ENCODE data around the gene ARPC1B.

The ARPC1B gene

GRCh38 chr7:99393355-99394187 lies 19.0 kb downstream of the ARPC1B start:
- no peak for DNase-seq (ENCODE audit: insufficient read length, low spot score)
- no peak for FAIRE-seq
- TF ChIP-seq POLR2A (IDR thresholded peaks at IDR 0.05; ENCODE audit: low read depth, low read length) (peak; percentile 34; the same call in 1 of the 2 replicates), SPI1 (IDR thresholded peaks at IDR 0.05; ENCODE audit: low read depth, low read length) (no peak), POLR2AphosphoS5 (IDR thresholded peaks at IDR 0.05; ENCODE audit: low read depth, low read length) (no peak; the same call in 1 of the 2 replicates), POU2F2 (IDR thresholded peaks at IDR 0.05; ENCODE audit: low read depth, low read length) (no peak)

- DNase-seq (ENCODE audit: insufficient read length, low spot score) = no peak
- FAIRE-seq = no peak
- TF ChIP-seq TAF1 (IDR thresholded peaks at IDR 0.05; ENCODE audit: low read depth, low read length) (no peak), SPI1 (IDR thresholded peaks at IDR 0.05; ENCODE audit: low read depth, low read length) (no peak), POLR2AphosphoS5 (IDR thresholded peaks at IDR 0.05; ENCODE audit: low read depth, low read length) (no peak; the same call in 1 of the 2 replicates), POLR2A (IDR thresholded peaks at IDR 0.05; ENCODE audit: low read depth, low read length) (no peak), POU2F2 (IDR thresholded peaks at IDR 0.05; ENCODE audit: low read depth, low read length) (no peak), PAX5 (IDR thresholded peaks at IDR 0.05; ENCODE audit: insufficient read depth, low read length, severe bottlenecking) (no peak)
Observed at GRCh38 chr7:99394188-99394502, 19.6 kb downstream of the ARPC1B start.

- peak; percentile 9 for FAIRE-seq
- TF ChIP-seq POLR2AphosphoS5 (IDR thresholded peaks at IDR 0.05; ENCODE audit: low read depth, low read length) (0 out of 2 replicates have a peak, but pooled peaks have one; percentile 1), TAF1 (IDR thresholded peaks at IDR 0.05; ENCODE audit: low read depth, low read length) (no peak), POLR2A (IDR thresholded peaks at IDR 0.05; ENCODE audit: low read depth, low read length) (peak; percentile 6; the same call in 1 of the 2 replicates), PAX5 (IDR thresholded peaks at IDR 0.05; ENCODE audit: insufficient read depth, low read length, severe bottlenecking) (no peak), POU2F2 (IDR thresholded peaks at IDR 0.05; ENCODE audit: low read depth, low read length) (no peak), SPI1 (IDR thresholded peaks at IDR 0.05; ENCODE audit: low read depth, low read length) (no peak)
- no peak for DNase-seq (ENCODE audit: insufficient read length, low spot score)
Observed at GRCh38 chr7:99395616-99396327, 21.2 kb downstream of the ARPC1B start.

GRCh38 chr7:99396418-99397296 lies 22.1 kb downstream of the ARPC1B start:
- DNase-seq (ENCODE audit: insufficient read length, low spot score) (no peak), FAIRE-seq (no peak)
- TF ChIP-seq POLR2AphosphoS5 (IDR thresholded peaks at IDR 0.05; ENCODE audit: low read depth, low read length) (no peak; the same call in 1 of the 2 replicates), TAF1 (IDR thresholded peaks at IDR 0.05; ENCODE audit: low read depth, low read length) (no peak), POU2F2 (IDR thresholded peaks at IDR 0.05; ENCODE audit: low read depth, low read length) (no peak), PAX5 (IDR thresholded peaks at IDR 0.05; ENCODE audit: insufficient read depth, low read length, severe bottlenecking) (no peak), POLR2A (IDR thresholded peaks at IDR 0.05; ENCODE audit: low read depth, low read length) (no peak), SPI1 (IDR thresholded peaks at IDR 0.05; ENCODE audit: low read depth, low read length) (no peak)

- DNase-seq (ENCODE audit: insufficient read length, low spot score) (no peak), FAIRE-seq (no peak)
- TF ChIP-seq POU2F2 (IDR thresholded peaks at IDR 0.05; ENCODE audit: low read depth, low read length) (peak; percentile 36; the same call in 1 of the 2 replicates), POLR2AphosphoS5 (IDR thresholded peaks at IDR 0.05; ENCODE audit: low read depth, low read length) (peak; percentile 80), PAX5 (IDR thresholded peaks at IDR 0.05; ENCODE audit: insufficient read depth, low read length, severe bottlenecking) (no peak), POLR2A (IDR thresholded peaks at IDR 0.05; ENCODE audit: low read depth, low read length) (peak; percentile 48; the same call in 1 of the 2 replicates)
Observed at GRCh38 chr7:99397297-99397983, 22.9 kb downstream of the ARPC1B start.

- FAIRE-seq = no peak
- TF ChIP-seq PAX5 (IDR thresholded peaks at IDR 0.05; ENCODE audit: insufficient read depth, low read length, severe bottlenecking) (no peak), POLR2A (IDR thresholded peaks at IDR 0.05; ENCODE audit: low read depth, low read length) (0 out of 2 replicates have a peak, but pooled peaks have one; percentile 33)
Observed at GRCh38 chr7:99398891-99399445, 24.4 kb downstream of the ARPC1B start.

GRCh38 chr7:99399597-99399996 lies 25.1 kb downstream of the ARPC1B start:
- DNase-seq (ENCODE audit: insufficient read length, low spot score) (no peak), FAIRE-seq (no peak)
- TF ChIP-seq POLR2A (IDR thresholded peaks at IDR 0.05; ENCODE audit: low read depth, low read length) (no peak), POU2F2 (IDR thresholded peaks at IDR 0.05; ENCODE audit: low read depth, low read length) (no peak), PAX5 (IDR thresholded peaks at IDR 0.05; ENCODE audit: insufficient read depth, low read length, severe bottlenecking) (no peak), SPI1 (IDR thresholded peaks at IDR 0.05; ENCODE audit: low read depth, low read length) (no peak), TAF1 (IDR thresholded peaks at IDR 0.05; ENCODE audit: low read depth, low read length) (no peak), POLR2AphosphoS5 (IDR thresholded peaks at IDR 0.05; ENCODE audit: low read depth, low read length) (no peak; the same call in 1 of the 2 replicates)

More at GRCh38 chr7:99398891-99399445, 24.4 kb downstream of the ARPC1B start:
- no peak for DNase-seq (ENCODE audit: insufficient read length, low spot score)

- no peak for TF ChIP-seq PAX5 (IDR thresholded peaks at IDR 0.05; ENCODE audit: insufficient read depth, low read length, severe bottlenecking)
- TF ChIP-seq TAF1 (IDR thresholded peaks at IDR 0.05; ENCODE audit: low read depth, low read length) = no peak
- TF ChIP-seq POU2F2 (IDR thresholded peaks at IDR 0.05; ENCODE audit: low read depth, low read length) = no peak
- TF ChIP-seq POLR2A (IDR thresholded peaks at IDR 0.05; ENCODE audit: low read depth, low read length) = no peak
- TF ChIP-seq POLR2AphosphoS5 (IDR thresholded peaks at IDR 0.05; ENCODE audit: low read depth, low read length) = no peak
- TF ChIP-seq SPI1 (IDR thresholded peaks at IDR 0.05; ENCODE audit: low read depth, low read length) = no peak
- FAIRE-seq (no peak), DNase-seq (ENCODE audit: insufficient read length, low spot score) (no peak)
Observed at GRCh38 chr7:99402854-99403253, 28.3 kb downstream of the ARPC1B start.

Measured in GM12891 (cell line).